Measurements from ENCODE around the gene VSX1. TPM values are rescaled to one million over a fixed set of nuclear protein-coding genes. Genes with fewer than 3 reads are reported as not detected.

The VSX1 gene
- total and polyA plus RNA-seq, 4 donors = 0.03 to 0.08 TPM; not detected in 2

DNA sequence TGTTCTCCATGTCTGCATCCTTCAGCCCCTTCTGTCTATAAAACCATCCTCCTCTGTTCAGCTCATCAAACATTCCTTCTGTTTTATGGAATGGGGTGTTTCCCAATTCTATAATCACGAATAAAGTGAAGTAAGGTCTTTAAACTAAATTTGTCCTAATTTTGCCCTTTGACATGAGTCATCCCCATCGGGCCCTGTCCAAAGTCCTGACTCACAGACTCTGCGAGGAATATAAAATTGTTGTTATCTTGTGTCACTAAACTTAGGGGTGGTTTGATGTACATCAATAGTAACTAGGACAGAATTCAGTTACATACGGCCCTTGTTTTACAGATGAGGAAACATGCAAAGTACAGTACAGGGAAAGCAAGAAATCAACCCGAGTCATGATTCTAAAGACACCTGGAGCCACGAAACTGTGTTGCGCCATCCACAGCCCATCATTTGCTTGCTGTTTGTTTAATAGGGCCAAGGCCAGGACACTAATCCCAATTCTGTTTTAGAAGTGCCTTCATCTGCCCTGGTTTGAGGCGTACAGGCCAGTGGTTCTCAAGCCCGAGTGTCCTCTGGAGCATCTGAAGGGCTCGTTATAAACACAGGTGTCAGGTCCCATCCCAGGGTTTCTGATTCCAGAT lies 26.8 kb downstream of the VSX1 start:
- Histone ChIP-seq H3K4me3 (ENCODE audit: low read depth in 1 of 3, low read length in 3 of 3) (no peak overlapping the region), H3K9ac (ENCODE audit: low read depth in 1 of 2, low read length in 2 of 2) (no peak overlapping the region)

More for the DNA sequence above, 26.8 kb downstream of the VSX1 start:
- 50% methylated on average over 10 of the region's 10 CpGs for WGBS
- no peaks in the 10 kb centered on the region for H3K36me3 ChIP-seq (ENCODE audit: control insufficient read depth in 4 of 4, insufficient read depth in 3 of 4, low read depth in 1 of 4, low read length in 3 of 4)
- no peaks in the 10 kb centered on the region for H3K27me3 ChIP-seq (ENCODE audit: control insufficient read depth in 4 of 4, insufficient read depth in 4 of 4, low read length in 3 of 4)
- H3K4me1 ChIP-seq (ENCODE audit: control insufficient read depth in 4 of 4, insufficient read depth in 4 of 4, low read length in 3 of 4) = peaks cover 5 to 45% (median 24%) of the 10 kb centered on the region in 4 donors
- DNase-seq (ENCODE audit: low spot score) = no peak
- no peaks in the 10 kb centered on the region for H3K9me3 ChIP-seq (ENCODE audit: control insufficient read depth in 4 of 4, low read length in 3 of 4)
- no peak overlapping the region for H3K27ac ChIP-seq (ENCODE audit: low read depth in 1 of 2, low read length in 2 of 2)
- TF ChIP-seq TAF1 (conservative IDR thresholded peaks at IDR 0.05) (no peak), SP1 (IDR thresholded peaks at IDR 0.05) (peak; percentile 70), JUND (IDR thresholded peaks at IDR 0.05) (peak; percentile 98), NR2F2 (IDR thresholded peaks at IDR 0.05) (no peak), FOXA1 (IDR thresholded peaks at IDR 0.05) (no peak), RXRA (IDR thresholded peaks at IDR 0.05) (peak; percentile 82 to 85), HNF4G (IDR thresholded peaks at IDR 0.05) (peak; percentile 58), FOXA2 (IDR thresholded peaks at IDR 0.05) (no peak), ATF3 (IDR thresholded peaks at IDR 0.05) (peak; percentile 93), MAX (IDR thresholded peaks at IDR 0.05) (peak; percentile 34), RAD21 (IDR thresholded peaks at IDR 0.05) (no peak), REST (IDR thresholded peaks at IDR 0.05) (peak; percentile 96), YY1 (IDR thresholded peaks at IDR 0.05) (no peak), HNF4A (conservative IDR thresholded peaks at IDR 0.05) (peak; percentile 85 to 87)
- TF ChIP-seq, protein P1, sequence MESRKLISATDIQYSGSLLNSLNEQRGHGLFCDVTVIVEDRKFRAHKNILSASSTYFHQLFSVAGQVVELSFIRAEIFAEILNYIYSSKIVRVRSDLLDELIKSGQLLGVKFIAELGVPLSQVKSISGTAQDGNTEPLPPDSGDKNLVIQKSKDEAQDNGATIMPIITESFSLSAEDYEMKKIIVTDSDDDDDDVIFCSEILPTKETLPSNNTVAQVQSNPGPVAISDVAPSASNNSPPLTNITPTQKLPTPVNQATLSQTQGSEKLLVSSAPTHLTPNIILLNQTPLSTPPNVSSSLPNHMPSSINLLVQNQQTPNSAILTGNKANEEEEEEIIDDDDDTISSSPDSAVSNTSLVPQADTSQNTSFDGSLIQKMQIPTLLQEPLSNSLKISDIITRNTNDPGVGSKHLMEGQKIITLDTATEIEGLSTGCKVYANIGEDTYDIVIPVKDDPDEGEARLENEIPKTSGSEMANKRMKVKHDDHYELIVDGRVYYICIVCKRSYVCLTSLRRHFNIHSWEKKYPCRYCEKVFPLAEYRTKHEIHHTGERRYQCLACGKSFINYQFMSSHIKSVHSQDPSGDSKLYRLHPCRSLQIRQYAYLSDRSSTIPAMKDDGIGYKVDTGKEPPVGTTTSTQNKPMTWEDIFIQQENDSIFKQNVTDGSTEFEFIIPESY (IDR thresholded peaks at IDR 0.05) = no peak
